ENCODE results near the gene GVQW3. TPM values are rescaled to one million over a fixed set of nuclear protein-coding genes. Genes with fewer than 3 reads are reported as not detected.
A peak's percentile ranks its signal among the peaks of the same experiment; 100 is the strongest.

The GVQW3 gene
- total and polyA plus RNA-seq, 2 of the 13 experiments (the other 11 are each of a cell fraction or from before 2014, with no cell fraction given), result 5.0 to 5.6 TPM

DNA sequence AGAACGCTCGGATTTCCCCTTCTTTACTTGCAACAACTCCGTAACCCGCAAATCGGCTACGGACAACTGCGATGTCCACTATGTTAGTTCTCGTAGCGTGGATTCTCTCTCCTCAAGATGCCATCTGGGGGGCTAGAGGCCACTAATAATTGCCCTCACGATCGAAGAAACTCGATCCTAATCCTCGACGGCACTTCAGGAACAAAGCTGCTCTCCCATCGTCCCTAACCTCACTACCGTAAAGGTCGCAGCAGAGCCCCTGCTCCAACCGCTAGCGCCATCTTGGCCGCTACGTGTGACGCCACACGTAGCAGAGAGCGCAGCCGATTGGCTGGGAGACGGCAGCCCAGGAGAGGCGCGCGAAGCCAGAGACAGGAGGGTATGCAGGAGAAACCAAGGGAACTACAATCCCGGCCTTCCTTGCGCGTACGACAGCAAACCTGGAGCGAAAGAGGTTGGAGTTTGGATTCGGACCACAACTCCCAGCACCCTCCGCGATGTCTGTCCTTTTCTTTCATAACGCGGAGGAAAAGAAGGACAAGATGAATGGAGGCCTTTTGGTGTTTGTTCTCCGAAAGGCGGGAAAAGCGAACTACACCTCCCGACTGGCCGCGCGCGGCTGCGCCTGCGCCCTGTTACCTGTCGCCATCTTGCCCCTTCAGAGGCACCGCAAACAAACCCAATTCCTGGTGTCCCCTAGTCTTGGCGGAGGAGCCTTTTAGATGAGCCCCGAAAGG lies 63.4 kb downstream of the GVQW3 start, which contains the start of gene EMSY (continued):
- TF ChIP-seq ZNF773 (CRISPR knock-in tag; IDR thresholded peaks at IDR 0.05; ENCODE audit: borderline replicate concordance) (no peak), ZSCAN25 (CRISPR knock-in tag; IDR thresholded peaks at IDR 0.05) (peak; percentile 30; the same call in 1 of the 2 replicates), ZNF660 (CRISPR knock-in tag; IDR thresholded peaks at IDR 0.05; ENCODE audit: borderline replicate concordance, low read depth) (no peak), NFE2L2 (IDR thresholded peaks at IDR 0.05; ENCODE audit: low read length) (no peak), ZSCAN30 (CRISPR knock-in tag; IDR thresholded peaks at IDR 0.05) (no peak), ZNF616 (CRISPR knock-in tag; IDR thresholded peaks at IDR 0.05; ENCODE audit: low read depth) (no peak), XRCC5 (optimal IDR thresholded peaks at IDR 0.05; ENCODE audit: low read length) (peak; percentile 58), ZNF510 (CRISPR knock-in tag; IDR thresholded peaks at IDR 0.05; ENCODE audit: low read depth) (no peak), RAD21 (CRISPR knock-in tag; IDR thresholded peaks at IDR 0.05) (peak; percentile 31; the same call in 1 of the 2 replicates), MYC (CRISPR knock-in tag; IDR thresholded peaks at IDR 0.05; ENCODE audit: borderline replicate concordance) (peak; percentile 50; the same call in 1 of the 2 replicates), RXRB (CRISPR knock-in tag; IDR thresholded peaks at IDR 0.05; ENCODE audit: borderline replicate concordance) (0 out of 2 replicates have a peak, but pooled peaks have one; percentile 23), AKAP8 (CRISPR knock-in tag; IDR thresholded peaks at IDR 0.05) (no peak), ZNF546 (CRISPR knock-in tag; conservative IDR thresholded peaks at IDR 0.05) (no peak), ZNF605 (CRISPR knock-in tag; IDR thresholded peaks at IDR 0.05) (no peak; the same call in 1 of the 2 replicates)
- TF ChIP-seq, protein P1, sequence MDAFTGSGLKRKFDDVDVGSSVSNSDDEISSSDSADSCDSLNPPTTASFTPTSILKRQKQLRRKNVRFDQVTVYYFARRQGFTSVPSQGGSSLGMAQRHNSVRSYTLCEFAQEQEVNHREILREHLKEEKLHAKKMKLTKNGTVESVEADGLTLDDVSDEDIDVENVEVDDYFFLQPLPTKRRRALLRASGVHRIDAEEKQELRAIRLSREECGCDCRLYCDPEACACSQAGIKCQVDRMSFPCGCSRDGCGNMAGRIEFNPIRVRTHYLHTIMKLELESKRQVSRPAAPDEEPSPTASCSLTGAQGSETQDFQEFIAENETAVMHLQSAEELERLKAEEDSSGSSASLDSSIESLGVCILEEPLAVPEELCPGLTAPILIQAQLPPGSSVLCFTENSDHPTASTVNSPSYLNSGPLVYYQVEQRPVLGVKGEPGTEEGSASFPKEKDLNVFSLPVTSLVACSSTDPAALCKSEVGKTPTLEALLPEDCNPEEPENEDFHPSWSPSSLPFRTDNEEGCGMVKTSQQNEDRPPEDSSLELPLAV (CRISPR knock-in tag; conservative IDR thresholded peaks at IDR 0.05; ENCODE audit: low read depth), result no peak
- TF ChIP-seq, protein P2, sequence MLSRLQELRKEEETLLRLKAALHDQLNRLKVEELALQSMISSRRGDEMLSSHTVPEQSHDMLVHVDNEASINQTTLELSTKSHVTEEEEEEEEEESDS (CRISPR knock-in tag; IDR thresholded peaks at IDR 0.05; ENCODE audit: borderline replicate concordance), result no peak
- TF ChIP-seq, protein P3, sequence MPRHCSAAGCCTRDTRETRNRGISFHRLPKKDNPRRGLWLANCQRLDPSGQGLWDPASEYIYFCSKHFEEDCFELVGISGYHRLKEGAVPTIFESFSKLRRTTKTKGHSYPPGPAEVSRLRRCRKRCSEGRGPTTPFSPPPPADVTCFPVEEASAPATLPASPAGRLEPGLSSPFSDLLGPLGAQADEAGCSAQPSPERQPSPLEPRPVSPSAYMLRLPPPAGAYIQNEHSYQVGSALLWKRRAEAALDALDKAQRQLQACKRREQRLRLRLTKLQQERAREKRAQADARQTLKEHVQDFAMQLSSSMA (CRISPR knock-in tag; IDR thresholded peaks at IDR 0.05), result 0 out of 2 replicates have a peak, but pooled peaks have one; percentile 86
- TF ChIP-seq, protein P4, sequence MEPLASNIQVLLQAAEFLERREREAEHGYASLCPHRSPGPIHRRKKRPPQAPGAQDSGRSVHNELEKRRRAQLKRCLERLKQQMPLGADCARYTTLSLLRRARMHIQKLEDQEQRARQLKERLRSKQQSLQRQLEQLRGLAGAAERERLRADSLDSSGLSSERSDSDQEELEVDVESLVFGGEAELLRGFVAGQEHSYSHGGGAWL (CRISPR knock-in tag; IDR thresholded peaks at IDR 0.05), result peak; percentile 79; the same call in 1 of the 2 replicates
- TF ChIP-seq, protein P5, sequence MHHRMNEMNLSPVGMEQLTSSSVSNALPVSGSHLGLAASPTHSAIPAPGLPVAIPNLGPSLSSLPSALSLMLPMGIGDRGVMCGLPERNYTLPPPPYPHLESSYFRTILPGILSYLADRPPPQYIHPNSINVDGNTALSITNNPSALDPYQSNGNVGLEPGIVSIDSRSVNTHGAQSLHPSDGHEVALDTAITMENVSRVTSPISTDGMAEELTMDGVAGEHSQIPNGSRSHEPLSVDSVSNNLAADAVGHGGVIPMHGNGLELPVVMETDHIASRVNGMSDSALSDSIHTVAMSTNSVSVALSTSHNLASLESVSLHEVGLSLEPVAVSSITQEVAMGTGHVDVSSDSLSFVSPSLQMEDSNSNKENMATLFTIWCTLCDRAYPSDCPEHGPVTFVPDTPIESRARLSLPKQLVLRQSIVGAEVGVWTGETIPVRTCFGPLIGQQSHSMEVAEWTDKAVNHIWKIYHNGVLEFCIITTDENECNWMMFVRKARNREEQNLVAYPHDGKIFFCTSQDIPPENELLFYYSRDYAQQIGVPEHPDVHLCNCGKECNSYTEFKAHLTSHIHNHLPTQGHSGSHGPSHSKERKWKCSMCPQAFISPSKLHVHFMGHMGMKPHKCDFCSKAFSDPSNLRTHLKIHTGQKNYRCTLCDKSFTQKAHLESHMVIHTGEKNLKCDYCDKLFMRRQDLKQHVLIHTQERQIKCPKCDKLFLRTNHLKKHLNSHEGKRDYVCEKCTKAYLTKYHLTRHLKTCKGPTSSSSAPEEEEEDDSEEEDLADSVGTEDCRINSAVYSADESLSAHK (CRISPR knock-in tag; IDR thresholded peaks at IDR 0.05; ENCODE audit: borderline replicate concordance), result 0 out of 2 replicates have a peak, but pooled peaks have one; percentile 21
- TF ChIP-seq, protein P6, sequence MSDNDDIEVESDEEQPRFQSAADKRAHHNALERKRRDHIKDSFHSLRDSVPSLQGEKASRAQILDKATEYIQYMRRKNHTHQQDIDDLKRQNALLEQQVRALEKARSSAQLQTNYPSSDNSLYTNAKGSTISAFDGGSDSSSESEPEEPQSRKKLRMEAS (IDR thresholded peaks at IDR 0.05), result peak; percentile 69
